NCI-H524 treated with DMSO at 0.1 percent for 48 hours (cell line): Measurements from ENCODE around the gene RAB14.

ENCODE experiments used
- DNase-seq: peaks from one replicate; lab custom pipeline; 2025; lab: John Stamatoyannopoulos, UW

Gene RAB14

DNA sequence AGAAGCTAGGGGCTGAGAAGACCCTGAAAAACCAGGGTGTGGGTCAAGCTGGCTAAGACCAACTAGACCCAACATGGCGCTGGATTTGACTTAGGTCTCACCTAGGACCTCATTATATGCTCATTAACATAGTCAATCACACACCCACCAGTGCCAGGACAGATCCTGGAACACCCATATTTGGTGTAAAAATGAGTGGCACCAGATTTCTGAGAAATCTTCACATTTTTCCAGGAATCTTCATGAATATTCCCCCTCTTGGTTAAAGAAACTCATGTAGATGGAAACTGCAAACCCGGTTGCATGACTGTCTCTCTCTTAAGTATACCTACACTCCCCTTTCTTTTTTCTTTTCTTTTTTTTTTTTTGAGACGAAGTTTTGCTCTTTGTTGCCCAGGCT is 17.9 kb upstream of the RAB14 start:
- no peak for DNase-seq

DNA sequence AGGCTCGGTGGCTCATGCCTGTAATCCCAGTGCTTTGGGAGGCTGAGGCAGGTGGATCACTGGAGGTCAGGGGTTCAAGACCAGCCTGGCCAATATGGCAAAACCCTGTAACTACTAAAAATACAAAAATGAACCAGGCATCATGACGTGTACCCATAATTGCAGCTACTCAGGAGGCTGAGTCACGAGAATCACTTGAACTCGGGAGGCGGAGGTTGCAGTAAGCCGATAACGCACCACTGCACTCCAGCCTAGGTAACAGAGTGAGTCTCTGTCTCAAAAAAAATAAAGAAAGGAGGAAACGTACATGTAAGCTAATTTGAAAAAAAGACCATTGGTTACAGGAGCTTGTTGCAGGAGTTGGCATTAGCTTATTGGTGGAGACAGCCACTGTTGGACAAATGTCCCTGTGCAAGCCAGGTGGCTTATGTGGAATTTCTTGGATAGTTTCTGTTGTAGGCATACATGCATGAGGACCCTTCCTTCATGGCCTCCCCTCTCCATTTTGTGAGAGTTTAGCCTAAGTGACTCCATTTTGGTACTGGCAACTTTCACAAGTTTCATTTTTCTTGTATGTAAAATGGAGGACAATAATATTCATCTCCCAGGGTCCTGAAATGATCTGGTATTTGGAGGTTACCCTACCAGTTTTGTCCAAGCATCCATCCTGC is 16.8 kb upstream of the RAB14 start:
- no peak for DNase-seq

DNA sequence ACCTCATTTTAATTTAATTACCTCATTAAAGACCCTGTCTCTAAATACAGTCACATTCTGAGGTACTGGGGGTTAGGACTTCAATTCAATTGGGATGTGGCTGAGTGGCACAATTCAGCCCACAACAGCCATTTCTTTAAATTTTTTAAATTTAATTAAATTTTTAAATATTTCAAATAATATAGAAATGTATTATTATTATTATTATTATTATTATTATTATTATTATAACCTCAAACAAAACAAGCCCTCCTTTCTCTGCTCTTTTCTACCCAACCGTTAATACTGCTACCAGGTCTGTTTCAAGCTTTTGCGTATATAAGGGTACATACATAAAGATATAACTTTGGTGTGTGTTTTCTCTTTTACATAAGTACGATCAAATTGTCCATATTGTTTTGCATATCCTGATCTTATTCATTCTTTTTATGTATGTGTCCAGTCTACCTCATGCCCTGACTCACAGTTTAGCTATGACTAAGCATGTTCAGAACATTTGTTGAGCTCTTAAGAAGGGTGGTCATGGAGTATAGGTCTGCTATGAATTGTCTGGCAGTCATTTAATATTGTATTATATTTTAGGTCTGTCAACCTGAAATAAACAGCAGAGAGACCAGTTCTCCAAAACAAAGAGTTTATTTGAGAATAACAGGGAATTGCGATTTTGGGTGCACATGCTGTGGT is 16.1 kb upstream of the RAB14 start:
- no peak for DNase-seq

DNA sequence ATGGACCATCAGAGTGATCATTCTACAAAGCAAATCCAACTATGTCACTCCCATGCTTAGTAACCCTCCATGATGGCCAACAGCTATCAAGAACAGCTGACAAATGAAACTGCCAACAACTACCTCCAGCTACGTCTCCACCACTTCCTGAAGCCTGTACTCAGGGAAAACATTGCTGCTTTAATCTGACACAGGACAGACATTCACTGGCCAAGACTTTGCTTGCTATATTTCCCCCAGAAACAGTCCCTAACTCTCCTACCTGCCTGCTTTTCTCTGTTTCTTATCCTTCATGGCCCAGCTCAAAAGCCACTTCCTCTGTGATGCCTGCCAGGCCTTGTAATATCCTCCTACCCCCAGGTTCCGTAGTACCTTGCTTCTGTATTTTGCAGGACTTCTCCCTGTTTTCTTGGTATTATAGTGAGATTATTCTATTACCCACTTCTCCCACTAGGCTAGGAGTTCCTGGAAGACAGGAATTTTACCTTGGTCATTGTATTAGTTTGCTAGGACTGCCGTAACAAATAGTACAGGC is 14.7 kb upstream of the RAB14 start:
- no peak for DNase-seq

DNA sequence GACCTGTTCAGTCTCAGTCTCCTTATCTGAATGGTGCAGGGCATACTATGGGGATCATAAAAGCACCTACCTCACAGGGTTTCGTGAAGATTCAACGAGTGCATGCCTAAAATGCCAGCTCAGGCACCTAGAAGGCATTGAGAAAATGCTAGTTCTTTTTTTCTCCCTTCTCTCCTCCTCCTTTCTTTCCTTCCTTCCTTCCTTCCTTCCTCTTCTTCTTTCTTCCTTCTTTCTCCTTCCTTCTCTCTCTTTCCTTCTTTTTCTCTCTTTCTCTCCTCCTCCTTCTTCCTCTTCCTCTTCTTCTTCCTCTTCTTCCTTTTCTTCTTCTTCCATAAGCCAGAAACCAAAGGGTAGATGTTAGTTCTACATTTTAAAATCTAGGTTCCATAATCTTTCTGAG is 12.3 kb upstream of the RAB14 start:
- no peak for DNase-seq

DNA sequence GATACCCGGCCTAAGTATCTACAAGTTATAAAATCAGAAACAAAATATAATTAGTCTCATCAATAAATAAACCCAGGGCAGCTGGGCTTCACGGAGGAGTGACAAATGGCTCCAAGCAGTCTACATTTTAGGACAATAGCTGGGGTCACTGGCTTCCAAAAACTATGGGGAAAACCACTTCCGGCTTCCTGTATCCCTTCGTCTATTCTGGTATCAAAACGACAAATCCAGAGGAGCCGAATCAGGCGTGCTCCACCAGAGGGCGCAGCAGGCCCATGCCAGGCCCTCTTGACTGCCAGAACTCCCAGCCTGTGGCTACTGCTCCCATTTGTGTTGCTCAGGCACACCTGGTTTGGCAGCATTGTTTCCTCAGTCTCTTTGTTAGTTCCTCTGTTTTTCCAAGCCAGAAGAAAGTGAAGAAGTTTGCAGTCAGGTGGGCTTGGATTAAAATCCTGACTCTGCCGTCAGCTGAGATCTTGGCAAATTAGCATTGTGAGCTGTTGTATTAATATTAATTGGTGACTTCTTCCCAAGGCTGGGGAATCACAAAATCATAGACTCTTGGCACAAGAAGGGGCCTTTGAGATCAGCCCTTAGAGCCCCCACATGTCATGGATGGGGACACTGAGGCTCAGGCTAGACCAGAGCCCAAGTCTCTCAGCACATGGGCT is 11.6 kb upstream of the RAB14 start:
- peak; percentile 12 for DNase-seq

DNA sequence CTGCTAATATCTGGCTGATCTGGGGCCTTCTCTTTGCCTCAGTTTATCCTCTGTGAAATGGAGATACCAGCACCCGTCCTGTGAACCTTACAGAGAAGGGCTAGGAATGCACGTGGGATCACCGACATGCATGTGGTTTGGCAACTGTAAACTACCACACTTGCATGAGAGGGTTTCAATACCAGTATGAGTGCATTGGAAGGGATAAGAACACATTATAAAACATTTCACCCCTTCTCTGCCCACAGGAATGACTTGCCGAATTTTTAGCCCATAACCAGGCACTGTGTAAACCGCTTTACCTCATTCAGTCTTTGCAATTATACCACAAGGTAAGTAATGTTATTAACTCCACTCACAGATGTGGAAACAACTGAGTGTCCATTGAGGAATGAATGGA is 8.9 kb upstream of the RAB14 start:
- no peak for DNase-seq

GRCh38 chr9:121207371-121207940 is 5.8 kb upstream of the RAB14 start:
- no peak for DNase-seq

- DNase-seq, result no peak
Measured at GRCh38 chr9:121206516-121207370, 5.1 kb upstream of the RAB14 start.

DNA sequence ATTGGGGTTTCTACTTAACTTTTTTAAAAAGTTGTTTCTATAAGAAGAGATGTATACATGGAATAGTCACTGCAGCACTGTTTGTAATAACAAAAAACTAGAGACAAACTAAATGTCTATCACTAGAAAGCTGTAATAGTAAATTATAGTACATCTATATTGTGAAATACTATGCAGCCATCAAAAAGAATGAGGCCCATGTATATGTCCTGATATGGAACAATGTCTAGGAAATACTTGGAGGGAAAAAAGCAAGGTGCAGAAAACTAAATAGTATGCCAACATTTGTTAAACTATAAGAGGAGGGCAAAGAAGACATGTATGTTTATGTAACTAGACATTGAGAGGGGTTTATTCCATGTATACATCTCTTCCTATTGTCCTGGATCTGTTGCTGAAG is 2.9 kb upstream of the RAB14 start:
- DNase-seq, result no peak

- DNase-seq, result no peak
Measured at GRCh38 chr9:121204121-121204520, 2.5 kb upstream of the RAB14 start.

DNA sequence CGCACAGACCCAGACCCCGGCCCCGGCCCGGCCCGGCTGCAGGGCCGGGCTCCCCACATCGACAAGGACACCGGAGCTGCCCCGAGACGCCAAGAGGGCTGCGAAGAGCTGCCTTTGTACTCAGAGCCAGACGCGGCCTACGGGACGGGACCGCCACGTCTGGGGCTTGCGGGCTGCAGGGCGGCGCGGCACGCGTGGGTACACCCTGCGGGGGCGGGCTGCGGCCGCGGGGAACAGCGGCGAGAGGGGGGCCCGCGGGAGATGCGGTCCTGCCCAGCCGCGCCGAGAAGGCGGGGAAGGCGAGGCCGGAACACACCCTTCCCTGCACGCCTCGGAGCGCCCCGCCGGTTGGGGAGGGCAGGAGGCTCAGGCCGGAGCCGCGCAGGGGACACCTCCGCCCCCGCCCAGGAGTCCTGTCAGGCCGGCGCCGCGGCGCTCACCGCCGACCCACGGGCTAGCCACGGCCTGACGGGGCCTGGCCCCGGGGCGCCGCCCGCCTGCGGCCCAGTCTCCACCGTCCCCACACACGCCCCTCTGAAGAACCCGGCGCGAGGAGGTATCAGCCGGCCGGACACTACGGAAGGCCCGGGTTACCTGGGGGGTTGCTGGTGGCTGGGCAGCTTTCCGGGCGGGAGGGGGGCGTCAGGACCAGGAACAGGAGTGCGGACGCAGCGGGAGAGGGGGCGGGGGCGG is 478 bp downstream of the RAB14 start:
- DNase-seq, result no peak

GRCh38 chr9:121200356-121200755 is 1.3 kb downstream of the RAB14 start:
- no peak for DNase-seq

GRCh38 chr9:121199921-121200320 is 1.7 kb downstream of the RAB14 start:
- no peak for DNase-seq

- no peak for DNase-seq
Measured at GRCh38 chr9:121198512-121199042, 3.1 kb downstream of the RAB14 start.

GRCh38 chr9:121197132-121197531 is 4.5 kb downstream of the RAB14 start:
- no peak for DNase-seq

- DNase-seq, result no peak
Measured at GRCh38 chr9:121196389-121196788, 5.3 kb downstream of the RAB14 start.

- DNase-seq, result no peak
Measured at GRCh38 chr9:121194730-121195129, 6.9 kb downstream of the RAB14 start.

- DNase-seq, result no peak
Measured at GRCh38 chr9:121192959-121193640, 8.6 kb downstream of the RAB14 start.

- DNase-seq, result no peak
Measured at GRCh38 chr9:121192518-121192917, 9.2 kb downstream of the RAB14 start.
